Lung (tissue), 12 donors: ENCODE data around the gene TPO. TPM values are rescaled to one million over a fixed set of nuclear protein-coding genes. Genes with fewer than 3 reads are reported as not detected.

ENCODE experiments used
- ATAC-seq: fragments of 200-7000 bp; cut with Tn5 transposase; one replicate; pipeline ENCODE4 v1.9.1; 2020; ENCODE audit warnings: moderate number of reproducible peaks; ENCODE audit not compliant: insufficient read depth, low FRiP score
- DNase-seq, 3 donors: peaks; one replicate each; pipeline ENCODE4 v3.0.0-alpha.2; 2013 to 2017
- H3K27ac ChIP-seq, 2 donors: one replicate each; pipeline ENCODE4 v1.5.1; 2013; ENCODE audit warnings: mild to moderate bottlenecking in 2 of 2, moderate library complexity in 2 of 2, control low read depth in 1 of 2, inconsistent platforms in 1 of 2, low read depth in 1 of 2, low read length in 1 of 2
- H3K27me3 ChIP-seq, 3 donors: one replicate each; pipeline ENCODE4 v1.5.1; 2013; ENCODE audit warnings: low read length in 2 of 3; ENCODE audit not compliant: control insufficient read depth in 3 of 3, insufficient read depth in 3 of 3
- H3K36me3 ChIP-seq, 4 donors: one replicate each; pipeline ENCODE4 v1.5.1; 2013; ENCODE audit warnings: low read length in 4 of 4, mild to moderate bottlenecking in 1 of 4, moderate library complexity in 1 of 4; ENCODE audit not compliant: control insufficient read depth in 4 of 4, insufficient read depth in 4 of 4
- H3K4me1 ChIP-seq, 5 donors: one replicate each; pipeline ENCODE4 v1.5.1; 2013; ENCODE audit warnings: low read length in 5 of 5, mild to moderate bottlenecking in 2 of 5, moderate library complexity in 1 of 5; ENCODE audit not compliant: control insufficient read depth in 5 of 5, insufficient read depth in 5 of 5
- H3K4me3 ChIP-seq: one replicate; pipeline ENCODE4 v1.5.1; 2013; ENCODE audit warnings: mild to moderate bottlenecking, control low read depth, moderate library complexity
- H3K9ac ChIP-seq, 2 donors: one replicate each; pipeline ENCODE4 v1.5.1; 2013; ENCODE audit warnings: low read length in 2 of 2, control low read depth in 1 of 2; ENCODE audit not compliant: insufficient read depth in 1 of 2
- H3K9me3 ChIP-seq, 4 donors: one replicate each; pipeline ENCODE4 v1.5.1; 2013; ENCODE audit warnings: low read length in 3 of 4, mild to moderate bottlenecking in 1 of 4, moderate library complexity in 1 of 4; ENCODE audit not compliant: control insufficient read depth in 4 of 4, insufficient read depth in 3 of 4
- WGBS, 2 donors: extraction: QIAGEN DNeasy Blood & Tissue Kit; methylation state at CpG; one replicate each; pipeline ENCODE4 v1.1.7; 2013; 5-methylcytosine and 5-hydroxymethylcytosine counted together
- polyA plus RNA-seq, 2 donors: library from polyadenylated mRNA; stranded (reverse); fragments of 200-250 nt; gene quantifications; one replicate each; pipeline ENCODE4 v1.2.1, GENCODE V29; 2013
- total RNA-seq, 2 donors: library from RNA; depleted of rRNA in 1 of 2; stranded (reverse); fragments of >200 nt in 1 of 2; gene quantifications; one replicate each; pipeline ENCODE4 v1.2.1, GENCODE V29; 2014 to 2021
- TF ChIP-seq, protein P1 (sequence below): IDR thresholded peaks from 2 replicates; pipeline ENCODE4 v1.5.1; 2012; ENCODE audit warnings: mild to moderate bottlenecking; ENCODE audit errors: control extremely low read depth, extremely low read depth
- donor health status: control.
- donor health status: control.
- donor health status: Bipolar disorder and iron deficiency.
- donor health status: healthy.
- donor health status: DM: yes; HTN: yes; CAD: no.

TPO gene
- total and polyA plus RNA-seq, 4 donors = 0.17 to 0.31 TPM; not detected in 2

DNA sequence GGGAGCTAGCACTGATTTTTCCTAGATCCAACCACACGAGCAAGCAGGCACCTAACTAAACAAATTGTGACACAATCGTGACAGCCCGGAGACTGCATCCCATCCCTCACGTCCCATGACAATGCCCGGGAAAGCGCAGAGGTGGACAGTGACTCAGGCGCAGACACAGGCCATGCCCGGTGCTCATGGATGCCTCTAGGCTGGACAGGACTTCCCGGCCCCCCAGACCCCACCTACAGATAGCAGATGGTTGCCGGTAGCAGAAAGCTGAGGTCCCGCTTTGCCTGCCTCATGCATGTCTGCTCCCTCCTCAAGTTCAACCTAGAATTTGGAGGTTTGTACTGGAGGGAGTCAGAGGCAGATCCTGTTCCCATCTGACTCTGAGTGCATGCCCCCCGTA is 81.0 kb downstream of the TPO start:
- H3K27ac ChIP-seq = no peak overlapping the region
- no peaks in the 10 kb centered on the region for H3K27me3 ChIP-seq
- TF ChIP-seq, protein P1, sequence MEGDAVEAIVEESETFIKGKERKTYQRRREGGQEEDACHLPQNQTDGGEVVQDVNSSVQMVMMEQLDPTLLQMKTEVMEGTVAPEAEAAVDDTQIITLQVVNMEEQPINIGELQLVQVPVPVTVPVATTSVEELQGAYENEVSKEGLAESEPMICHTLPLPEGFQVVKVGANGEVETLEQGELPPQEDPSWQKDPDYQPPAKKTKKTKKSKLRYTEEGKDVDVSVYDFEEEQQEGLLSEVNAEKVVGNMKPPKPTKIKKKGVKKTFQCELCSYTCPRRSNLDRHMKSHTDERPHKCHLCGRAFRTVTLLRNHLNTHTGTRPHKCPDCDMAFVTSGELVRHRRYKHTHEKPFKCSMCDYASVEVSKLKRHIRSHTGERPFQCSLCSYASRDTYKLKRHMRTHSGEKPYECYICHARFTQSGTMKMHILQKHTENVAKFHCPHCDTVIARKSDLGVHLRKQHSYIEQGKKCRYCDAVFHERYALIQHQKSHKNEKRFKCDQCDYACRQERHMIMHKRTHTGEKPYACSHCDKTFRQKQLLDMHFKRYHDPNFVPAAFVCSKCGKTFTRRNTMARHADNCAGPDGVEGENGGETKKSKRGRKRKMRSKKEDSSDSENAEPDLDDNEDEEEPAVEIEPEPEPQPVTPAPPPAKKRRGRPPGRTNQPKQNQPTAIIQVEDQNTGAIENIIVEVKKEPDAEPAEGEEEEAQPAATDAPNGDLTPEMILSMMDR = no peak
- 83 to 89% methylated on average over 12 of the region's 12 CpGs for WGBS, 2 donors
- H3K36me3 ChIP-seq = no peaks in the 10 kb centered on the region
- no peaks in the 10 kb centered on the region for H3K4me1 ChIP-seq
- no peaks in the 10 kb centered on the region for H3K9me3 ChIP-seq
- ATAC-seq = no peak
- H3K4me3 ChIP-seq = no peak overlapping the region
- no peak for DNase-seq
- H3K9ac ChIP-seq = no peak overlapping the region

DNA sequence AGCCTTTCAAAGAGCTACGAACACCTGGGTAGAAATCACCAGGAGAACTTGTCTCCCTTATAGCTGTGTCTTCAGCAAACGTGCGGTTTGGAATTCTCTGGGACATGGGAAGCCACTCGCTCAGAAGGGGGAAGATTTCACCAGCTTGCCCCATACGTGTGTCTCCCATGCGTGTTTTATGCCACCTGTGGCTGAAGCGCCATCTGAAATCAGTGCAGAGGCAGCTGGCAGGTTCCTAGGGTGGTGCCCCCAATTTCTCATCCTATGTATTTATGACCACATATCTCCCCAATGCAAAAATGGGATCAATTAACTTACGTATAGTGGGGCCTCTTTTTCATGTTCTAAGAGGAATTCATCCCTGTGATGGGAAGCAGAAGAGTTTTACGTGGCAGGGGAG is 81.6 kb downstream of the TPO start:
- Histone ChIP-seq H3K9me3 (no peaks in the 10 kb centered on the region), H3K27me3 (no peaks in the 10 kb centered on the region), H3K36me3 (no peaks in the 10 kb centered on the region), H3K27ac (no peak overlapping the region), H3K9ac (no peak overlapping the region), H3K4me1 (no peaks in the 10 kb centered on the region), H3K4me3 (no peak overlapping the region)
- 87 to 89% methylated on average over 9 of the region's 9 CpGs for WGBS, 2 donors
- TF ChIP-seq, protein P1 = no peak
- DNase-seq (no peak), ATAC-seq (no peak)

DNA sequence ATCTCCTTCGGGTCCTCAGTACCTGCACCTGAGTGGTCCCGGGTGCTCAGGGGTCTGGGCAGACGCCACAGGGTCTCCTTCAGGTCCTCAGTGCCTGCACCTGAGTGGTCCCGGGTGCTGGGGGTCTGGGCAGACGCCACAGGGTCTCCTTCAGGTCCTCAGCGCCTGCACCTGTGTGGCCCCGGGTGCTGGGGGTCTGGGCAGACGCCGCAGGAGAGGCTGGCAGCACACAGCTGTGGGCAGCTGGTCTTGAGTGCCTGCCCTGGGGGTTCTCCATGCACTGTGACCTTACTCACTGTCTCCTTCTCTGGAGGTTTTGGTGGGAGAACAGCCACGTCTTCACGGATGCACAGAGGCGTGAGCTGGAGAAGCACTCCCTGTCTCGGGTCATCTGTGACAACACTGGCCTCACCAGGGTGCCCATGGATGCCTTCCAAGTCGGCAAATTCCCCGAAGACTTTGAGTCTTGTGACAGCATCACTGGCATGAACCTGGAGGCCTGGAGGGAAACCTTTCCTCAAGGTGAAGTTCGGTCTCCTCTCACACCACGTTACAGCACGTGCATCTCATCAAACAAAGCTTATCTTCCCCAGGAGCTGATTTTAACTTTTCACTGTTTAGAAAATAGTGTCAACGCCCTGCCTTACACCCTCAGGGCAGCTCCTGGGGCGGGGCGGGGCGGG is 82.6 kb downstream of the TPO start:
- ATAC-seq (no peak), DNase-seq (no peak)
- Histone ChIP-seq H3K4me1 (no peaks in the 10 kb centered on the region), H3K9me3 (no peaks in the 10 kb centered on the region), H3K4me3 (no peak overlapping the region), H3K9ac (no peak overlapping the region), H3K36me3 (no peaks in the 10 kb centered on the region), H3K27me3 (no peaks in the 10 kb centered on the region), H3K27ac (no peak overlapping the region)
- TF ChIP-seq, protein P1 = no peak
- 82 to 84% methylated on average over 22 of the region's 22 CpGs for WGBS, 2 donors

DNA sequence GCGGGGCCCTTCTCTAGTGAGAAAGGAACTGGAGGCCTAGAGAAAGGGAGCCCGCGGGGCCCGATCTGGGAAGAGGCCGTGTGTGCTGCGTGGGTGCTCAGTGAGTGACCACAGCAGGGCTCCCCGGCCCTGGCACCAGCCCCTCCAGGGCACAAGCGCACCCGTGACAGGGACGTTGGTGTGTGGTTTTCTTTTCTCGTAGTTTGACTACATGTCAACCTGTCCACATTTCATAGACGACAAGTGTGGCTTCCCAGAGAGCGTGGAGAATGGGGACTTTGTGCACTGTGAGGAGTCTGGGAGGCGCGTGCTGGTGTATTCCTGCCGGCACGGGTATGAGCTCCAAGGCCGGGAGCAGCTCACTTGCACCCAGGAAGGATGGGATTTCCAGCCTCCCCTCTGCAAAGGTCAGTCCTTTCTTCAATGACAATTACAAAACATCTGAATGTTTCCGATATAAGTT is 83.1 kb downstream of the TPO start:
- Histone ChIP-seq H3K27me3 (no peaks in the 10 kb centered on the region), H3K9me3 (no peaks in the 10 kb centered on the region), H3K4me3 (no peak overlapping the region), H3K9ac (no peak overlapping the region), H3K36me3 (no peaks in the 10 kb centered on the region), H3K27ac (no peak overlapping the region), H3K4me1 (no peaks in the 10 kb centered on the region)
- no peak for ATAC-seq
- 86 to 88% methylated on average over 19 of the region's 19 CpGs for WGBS, 2 donors
- TF ChIP-seq, protein P1 = no peak
- DNase-seq = no peak
